HepG2 (cell line): Measurements from ENCODE around the gene MAP3K20. TPM values are rescaled to one million over a fixed set of nuclear protein-coding genes. Genes with fewer than 3 reads are reported as not detected.

Source experiments
- MIER2 ChIP-seq: IDR thresholded peaks from 2 replicates; pipeline ENCODE4 v1.6.1; 2016; ENCODE audit warnings: missing biosample characterization, missing genetic modification reagents
- MYNN ChIP-seq: sonication (generic); formaldehyde crosslinking; IDR thresholded peaks from 2 replicates; pipeline ENCODE4 v1.4.0; 2020; ENCODE audit warnings: mild to moderate bottlenecking, low read depth, missing genetic modification reagents
- SRSF1 ChIP-seq: fragments of 200-400 bp; formaldehyde crosslinking; optimal IDR thresholded peaks from 2 replicates; pipeline ENCODE3; 2017; ENCODE audit warnings: mild to moderate bottlenecking, low read depth, low read length, moderate library complexity
- ZNF24 ChIP-seq: fragments of 450-650 bp; IDR thresholded peaks from 2 replicates; pipeline ENCODE4 v1.6.1; 2017; ENCODE audit warnings: antibody characterized with exemption, mild to moderate bottlenecking
- polyA plus RNA-seq, 8 experiments: library from polyadenylated mRNA; depleted of rRNA in 3 of 8; stranded (reverse) in 7 of 8; unstranded in 1 of 8; fragments of >200 nt; fragmentation: Illumina TruSeq in 4 of 8; extraction: Trizol in 4 of 8; gene quantifications; 2 replicates each; pipeline versions ENCODE4 v1.2.1 to v1.2.3, GENCODE V29; 2011 to 2016; ENCODE audit warnings: low read depth in 4 of 8, missing spikeins in 1 of 8, mixed read lengths in 1 of 8; ENCODE audit not compliant: insufficient read depth in 1 of 8
- total RNA-seq, 5 experiments: library from RNA; depleted of rRNA; stranded (reverse); fragments of >200 nt; fragmentation: Illumina TruSeq; extraction: Trizol; gene quantifications; 2 replicates each; pipeline ENCODE4 v1.2.3, GENCODE V29; 2016; ENCODE audit warnings: low read depth in 1 of 5
- TF ChIP-seq, protein P1 (sequence below): sonication (generic); formaldehyde crosslinking; IDR thresholded peaks from 2 replicates; pipeline ENCODE4 v1.4.0; 2020; ENCODE audit warnings: missing genetic modification reagents
- TF ChIP-seq, protein P2 (sequence below), 2 experiments: sonication (generic) in 1 of 2; formaldehyde crosslinking in 1 of 2; IDR thresholded peaks; 2 replicates each; pipeline versions ENCODE4 v1.4.0 to v1.6.1; 2016 to 2020; ENCODE audit warnings: borderline replicate concordance in 1 of 2, low read depth in 1 of 2, mild to moderate bottlenecking in 1 of 2, missing genetic modification reagents in 1 of 2
- TF ChIP-seq, protein P3 (sequence below): sonication (generic); formaldehyde crosslinking; IDR thresholded peaks from 2 replicates; pipeline ENCODE4 v1.4.0; 2020; ENCODE audit warnings: missing genetic modification reagents, borderline replicate concordance
- TF ChIP-seq, protein P4 (sequence below): sonication (generic); formaldehyde crosslinking; conservative IDR thresholded peaks from 2 replicates; pipeline ENCODE4 v1.4.0; 2020; ENCODE audit warnings: mild to moderate bottlenecking, missing genetic modification reagents, moderate library complexity
- TF ChIP-seq, protein P5 (sequence below): sonication (generic); formaldehyde crosslinking; IDR thresholded peaks from 2 replicates; pipeline ENCODE4 v1.5.0; 2020; ENCODE audit warnings: mild to moderate bottlenecking, missing genetic modification reagents

MAP3K20 gene
- total and polyA plus RNA-seq, 2 of the 13 experiments (the other 11 are each of a cell fraction or from before 2014, with no cell fraction given), result 5.2 to 13.5 TPM

DNA sequence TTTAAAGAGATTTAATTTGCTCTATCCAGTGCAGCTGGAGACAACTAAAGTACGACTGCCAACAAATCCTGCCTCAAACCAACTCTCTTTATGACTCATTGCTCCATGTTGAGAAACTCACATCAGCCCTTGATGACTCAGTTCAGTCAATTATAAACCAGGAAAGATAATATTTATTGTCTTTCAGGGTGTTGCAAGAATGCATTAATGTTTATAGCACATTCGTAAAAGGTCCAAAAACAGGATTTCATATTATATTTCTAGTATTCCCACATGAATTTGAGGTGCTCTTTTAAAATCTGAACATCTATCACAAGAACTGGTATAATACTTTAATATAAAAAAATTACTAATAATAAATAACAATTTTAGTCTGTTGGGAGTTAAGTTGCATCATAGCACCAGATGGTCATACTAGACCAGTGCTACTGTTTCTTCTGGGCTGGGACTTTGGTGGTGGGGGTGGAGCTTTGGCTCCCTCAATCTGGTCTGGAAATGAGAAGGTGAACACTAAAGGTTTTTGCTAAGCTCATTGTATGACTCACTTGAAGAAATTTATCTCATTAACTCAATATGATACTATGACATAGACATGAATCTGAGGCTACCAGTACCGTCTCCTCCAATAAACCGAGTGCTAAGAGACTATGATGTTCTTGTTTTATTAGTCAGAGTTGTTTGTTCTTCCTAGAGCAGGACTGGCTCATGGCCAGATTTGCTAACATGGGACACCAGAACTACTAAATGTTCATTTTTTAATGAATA is 26.6 kb upstream of the MAP3K20 start (continued):
- TF ChIP-seq, protein P1, sequence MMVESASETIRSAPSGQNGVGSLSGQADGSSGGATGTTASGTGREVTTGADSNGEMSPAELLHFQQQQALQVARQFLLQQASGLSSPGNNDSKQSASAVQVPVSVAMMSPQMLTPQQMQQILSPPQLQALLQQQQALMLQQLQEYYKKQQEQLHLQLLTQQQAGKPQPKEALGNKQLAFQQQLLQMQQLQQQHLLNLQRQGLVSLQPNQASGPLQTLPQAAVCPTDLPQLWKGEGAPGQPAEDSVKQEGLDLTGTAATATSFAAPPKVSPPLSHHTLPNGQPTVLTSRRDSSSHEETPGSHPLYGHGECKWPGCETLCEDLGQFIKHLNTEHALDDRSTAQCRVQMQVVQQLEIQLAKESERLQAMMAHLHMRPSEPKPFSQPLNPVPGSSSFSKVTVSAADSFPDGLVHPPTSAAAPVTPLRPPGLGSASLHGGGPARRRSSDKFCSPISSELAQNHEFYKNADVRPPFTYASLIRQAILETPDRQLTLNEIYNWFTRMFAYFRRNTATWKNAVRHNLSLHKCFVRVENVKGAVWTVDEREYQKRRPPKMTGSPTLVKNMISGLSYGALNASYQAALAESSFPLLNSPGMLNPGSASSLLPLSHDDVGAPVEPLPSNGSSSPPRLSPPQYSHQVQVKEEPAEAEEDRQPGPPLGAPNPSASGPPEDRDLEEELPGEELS (CRISPR knock-in tag), result peak; percentile 73; the same call in 1 of the 2 replicates
- TF ChIP-seq ZNF24 (no peak), MYNN (CRISPR knock-in tag) (no peak), SRSF1 (no peak), MIER2 (peak; percentile 19; the same call in 1 of the 2 replicates)
- TF ChIP-seq, protein P2, sequence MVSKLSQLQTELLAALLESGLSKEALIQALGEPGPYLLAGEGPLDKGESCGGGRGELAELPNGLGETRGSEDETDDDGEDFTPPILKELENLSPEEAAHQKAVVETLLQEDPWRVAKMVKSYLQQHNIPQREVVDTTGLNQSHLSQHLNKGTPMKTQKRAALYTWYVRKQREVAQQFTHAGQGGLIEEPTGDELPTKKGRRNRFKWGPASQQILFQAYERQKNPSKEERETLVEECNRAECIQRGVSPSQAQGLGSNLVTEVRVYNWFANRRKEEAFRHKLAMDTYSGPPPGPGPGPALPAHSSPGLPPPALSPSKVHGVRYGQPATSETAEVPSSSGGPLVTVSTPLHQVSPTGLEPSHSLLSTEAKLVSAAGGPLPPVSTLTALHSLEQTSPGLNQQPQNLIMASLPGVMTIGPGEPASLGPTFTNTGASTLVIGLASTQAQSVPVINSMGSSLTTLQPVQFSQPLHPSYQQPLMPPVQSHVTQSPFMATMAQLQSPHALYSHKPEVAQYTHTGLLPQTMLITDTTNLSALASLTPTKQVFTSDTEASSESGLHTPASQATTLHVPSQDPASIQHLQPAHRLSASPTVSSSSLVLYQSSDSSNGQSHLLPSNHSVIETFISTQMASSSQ (IDR thresholded peaks at IDR 0.05; ENCODE audit: low read depth), result peak; percentile 87
- TF ChIP-seq, protein P2 (CRISPR knock-in tag; IDR thresholded peaks at IDR 0.05; ENCODE audit: borderline replicate concordance), result peak; percentile 68; the same call in 1 of the 2 replicates
- TF ChIP-seq, protein P3, sequence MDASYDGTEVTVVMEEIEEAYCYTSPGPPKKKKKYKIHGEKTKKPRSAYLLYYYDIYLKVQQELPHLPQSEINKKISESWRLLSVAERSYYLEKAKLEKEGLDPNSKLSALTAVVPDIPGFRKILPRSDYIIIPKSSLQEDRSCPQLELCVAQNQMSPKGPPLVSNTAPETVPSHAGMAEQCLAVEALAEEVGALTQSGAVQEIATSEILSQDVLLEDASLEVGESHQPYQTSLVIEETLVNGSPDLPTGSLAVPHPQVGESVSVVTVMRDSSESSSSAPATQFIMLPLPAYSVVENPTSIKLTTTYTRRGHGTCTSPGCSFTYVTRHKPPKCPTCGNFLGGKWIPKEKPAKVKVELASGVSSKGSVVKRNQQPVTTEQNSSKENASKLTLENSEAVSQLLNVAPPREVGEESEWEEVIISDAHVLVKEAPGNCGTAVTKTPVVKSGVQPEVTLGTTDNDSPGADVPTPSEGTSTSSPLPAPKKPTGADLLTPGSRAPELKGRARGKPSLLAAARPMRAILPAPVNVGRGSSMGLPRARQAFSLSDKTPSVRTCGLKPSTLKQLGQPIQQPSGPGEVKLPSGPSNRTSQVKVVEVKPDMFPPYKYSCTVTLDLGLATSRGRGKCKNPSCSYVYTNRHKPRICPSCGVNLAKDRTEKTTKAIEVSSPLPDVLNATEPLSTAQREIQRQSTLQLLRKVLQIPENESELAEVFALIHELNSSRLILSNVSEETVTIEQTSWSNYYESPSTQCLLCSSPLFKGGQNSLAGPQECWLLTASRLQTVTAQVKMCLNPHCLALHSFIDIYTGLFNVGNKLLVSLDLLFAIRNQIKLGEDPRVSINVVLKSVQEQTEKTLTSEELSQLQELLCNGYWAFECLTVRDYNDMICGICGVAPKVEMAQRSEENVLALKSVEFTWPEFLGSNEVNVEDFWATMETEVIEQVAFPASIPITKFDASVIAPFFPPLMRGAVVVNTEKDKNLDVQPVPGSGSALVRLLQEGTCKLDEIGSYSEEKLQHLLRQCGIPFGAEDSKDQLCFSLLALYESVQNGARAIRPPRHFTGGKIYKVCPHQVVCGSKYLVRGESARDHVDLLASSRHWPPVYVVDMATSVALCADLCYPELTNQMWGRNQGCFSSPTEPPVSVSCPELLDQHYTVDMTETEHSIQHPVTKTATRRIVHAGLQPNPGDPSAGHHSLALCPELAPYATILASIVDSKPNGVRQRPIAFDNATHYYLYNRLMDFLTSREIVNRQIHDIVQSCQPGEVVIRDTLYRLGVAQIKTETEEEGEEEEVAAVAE (CRISPR knock-in tag), result no peak
- TF ChIP-seq, protein P4, sequence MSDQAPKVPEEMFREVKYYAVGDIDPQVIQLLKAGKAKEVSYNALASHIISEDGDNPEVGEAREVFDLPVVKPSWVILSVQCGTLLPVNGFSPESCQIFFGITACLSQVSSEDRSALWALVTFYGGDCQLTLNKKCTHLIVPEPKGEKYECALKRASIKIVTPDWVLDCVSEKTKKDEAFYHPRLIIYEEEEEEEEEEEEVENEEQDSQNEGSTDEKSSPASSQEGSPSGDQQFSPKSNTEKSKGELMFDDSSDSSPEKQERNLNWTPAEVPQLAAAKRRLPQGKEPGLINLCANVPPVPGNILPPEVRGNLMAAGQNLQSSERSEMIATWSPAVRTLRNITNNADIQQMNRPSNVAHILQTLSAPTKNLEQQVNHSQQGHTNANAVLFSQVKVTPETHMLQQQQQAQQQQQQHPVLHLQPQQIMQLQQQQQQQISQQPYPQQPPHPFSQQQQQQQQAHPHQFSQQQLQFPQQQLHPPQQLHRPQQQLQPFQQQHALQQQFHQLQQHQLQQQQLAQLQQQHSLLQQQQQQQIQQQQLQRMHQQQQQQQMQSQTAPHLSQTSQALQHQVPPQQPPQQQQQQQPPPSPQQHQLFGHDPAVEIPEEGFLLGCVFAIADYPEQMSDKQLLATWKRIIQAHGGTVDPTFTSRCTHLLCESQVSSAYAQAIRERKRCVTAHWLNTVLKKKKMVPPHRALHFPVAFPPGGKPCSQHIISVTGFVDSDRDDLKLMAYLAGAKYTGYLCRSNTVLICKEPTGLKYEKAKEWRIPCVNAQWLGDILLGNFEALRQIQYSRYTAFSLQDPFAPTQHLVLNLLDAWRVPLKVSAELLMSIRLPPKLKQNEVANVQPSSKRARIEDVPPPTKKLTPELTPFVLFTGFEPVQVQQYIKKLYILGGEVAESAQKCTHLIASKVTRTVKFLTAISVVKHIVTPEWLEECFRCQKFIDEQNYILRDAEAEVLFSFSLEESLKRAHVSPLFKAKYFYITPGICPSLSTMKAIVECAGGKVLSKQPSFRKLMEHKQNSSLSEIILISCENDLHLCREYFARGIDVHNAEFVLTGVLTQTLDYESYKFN (CRISPR knock-in tag), result peak; percentile 69
- TF ChIP-seq, protein P5, sequence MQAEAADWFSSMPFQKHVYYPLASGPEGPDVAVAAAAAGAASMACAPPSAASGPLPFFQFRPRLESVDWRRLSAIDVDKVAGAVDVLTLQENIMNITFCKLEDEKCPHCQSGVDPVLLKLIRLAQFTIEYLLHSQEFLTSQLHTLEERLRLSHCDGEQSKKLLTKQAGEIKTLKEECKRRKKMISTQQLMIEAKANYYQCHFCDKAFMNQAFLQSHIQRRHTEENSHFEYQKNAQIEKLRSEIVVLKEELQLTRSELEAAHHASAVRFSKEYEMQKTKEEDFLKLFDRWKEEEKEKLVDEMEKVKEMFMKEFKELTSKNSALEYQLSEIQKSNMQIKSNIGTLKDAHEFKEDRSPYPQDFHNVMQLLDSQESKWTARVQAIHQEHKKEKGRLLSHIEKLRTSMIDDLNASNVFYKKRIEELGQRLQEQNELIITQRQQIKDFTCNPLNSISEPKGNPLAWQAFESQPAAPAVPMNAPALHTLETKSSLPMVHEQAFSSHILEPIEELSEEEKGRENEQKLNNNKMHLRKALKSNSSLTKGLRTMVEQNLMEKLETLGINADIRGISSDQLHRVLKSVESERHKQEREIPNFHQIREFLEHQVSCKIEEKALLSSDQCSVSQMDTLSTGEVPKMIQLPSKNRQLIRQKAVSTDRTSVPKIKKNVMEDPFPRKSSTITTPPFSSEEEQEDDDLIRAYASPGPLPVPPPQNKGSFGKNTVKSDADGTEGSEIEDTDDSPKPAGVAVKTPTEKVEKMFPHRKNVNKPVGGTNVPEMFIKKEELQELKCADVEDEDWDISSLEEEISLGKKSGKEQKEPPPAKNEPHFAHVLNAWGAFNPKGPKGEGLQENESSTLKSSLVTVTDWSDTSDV (CRISPR knock-in tag), result no peak
